Cardiac fibroblast (primary cell): Measurements from ENCODE around the gene DAB2IP.

Experiments used
- DNase-seq, 2 donors: peaks; one replicate each; pipeline versions ENCODE4 v3.0.0 to v3.0.0-alpha.2; 2010; ENCODE audit warnings: low read depth in 2 of 2
- H3K4me3 ChIP-seq, 2 donors: replicated peaks in 1 of 2; 1 replicate in 1 of 2; 2 replicates in 1 of 2; pipeline ENCODE4 v1.5.1; 2011; ENCODE audit warnings: low read depth in 2 of 2, low read length in 2 of 2, mild to moderate bottlenecking in 2 of 2, moderate library complexity in 1 of 2
- TF ChIP-seq, protein P1 (sequence below): IDR thresholded peaks from one replicate; pipeline ENCODE4 v1.5.1; 2011; ENCODE audit warnings: low read depth, mild to moderate bottlenecking, low read length, inconsistent platforms

Gene DAB2IP

GRCh38 chr9:121729769-121730562 lies 78.5 kb downstream of the DAB2IP start:
- DNase-seq = no peak
- TF ChIP-seq, protein P1, sequence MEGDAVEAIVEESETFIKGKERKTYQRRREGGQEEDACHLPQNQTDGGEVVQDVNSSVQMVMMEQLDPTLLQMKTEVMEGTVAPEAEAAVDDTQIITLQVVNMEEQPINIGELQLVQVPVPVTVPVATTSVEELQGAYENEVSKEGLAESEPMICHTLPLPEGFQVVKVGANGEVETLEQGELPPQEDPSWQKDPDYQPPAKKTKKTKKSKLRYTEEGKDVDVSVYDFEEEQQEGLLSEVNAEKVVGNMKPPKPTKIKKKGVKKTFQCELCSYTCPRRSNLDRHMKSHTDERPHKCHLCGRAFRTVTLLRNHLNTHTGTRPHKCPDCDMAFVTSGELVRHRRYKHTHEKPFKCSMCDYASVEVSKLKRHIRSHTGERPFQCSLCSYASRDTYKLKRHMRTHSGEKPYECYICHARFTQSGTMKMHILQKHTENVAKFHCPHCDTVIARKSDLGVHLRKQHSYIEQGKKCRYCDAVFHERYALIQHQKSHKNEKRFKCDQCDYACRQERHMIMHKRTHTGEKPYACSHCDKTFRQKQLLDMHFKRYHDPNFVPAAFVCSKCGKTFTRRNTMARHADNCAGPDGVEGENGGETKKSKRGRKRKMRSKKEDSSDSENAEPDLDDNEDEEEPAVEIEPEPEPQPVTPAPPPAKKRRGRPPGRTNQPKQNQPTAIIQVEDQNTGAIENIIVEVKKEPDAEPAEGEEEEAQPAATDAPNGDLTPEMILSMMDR = no peak
- no peak overlapping the region for H3K4me3 ChIP-seq

- TF ChIP-seq, protein P1 = no peak
- DNase-seq = no peak
- H3K4me3 ChIP-seq = no peak overlapping the region
Measured at GRCh38 chr9:121731090-121731489, 79.7 kb downstream of the DAB2IP start.

GRCh38 chr9:121731919-121732318 lies 80.5 kb downstream of the DAB2IP start:
- DNase-seq = no peak
- H3K4me3 ChIP-seq = no peak overlapping the region
- TF ChIP-seq, protein P1 = no peak

- TF ChIP-seq, protein P1 = no peak
- H3K4me3 ChIP-seq = no peak overlapping the region
- DNase-seq = no peak
Measured at GRCh38 chr9:121732389-121732788, 81.0 kb downstream of the DAB2IP start.

- TF ChIP-seq, protein P1 = no peak
- no peak overlapping the region for H3K4me3 ChIP-seq
- no peak for DNase-seq
Measured at GRCh38 chr9:121732886-121733285, 81.5 kb downstream of the DAB2IP start.

- TF ChIP-seq, protein P1 = no peak
- DNase-seq = no peak
- no peak overlapping the region for H3K4me3 ChIP-seq
Measured at GRCh38 chr9:121734465-121734864, 83.0 kb downstream of the DAB2IP start.
